ENCODE results near the gene TAF15.

- TF ChIP-seq CTCF (IDR thresholded peaks at IDR 0.05) (no peak), POLR2A (IDR thresholded peaks at IDR 0.05) (no peak)
Measured at GRCh38 chr17:35855965-35856364, 46.7 kb downstream of the TAF15 start.
